Sigmoid colon (tissue), 4 donors: ENCODE data around the gene VPS33B.

Experiments used
- CTCF ChIP-seq, 4 experiments: fragments of 450-650 bp in 3 of 4; fragments of 200-600 bp in 1 of 4; IDR thresholded peaks; one replicate each; pipeline ENCODE4 v1.5.1; 2016 to 2019; ENCODE audit warnings: antibody characterized with exemption in 4 of 4, mild to moderate bottlenecking in 3 of 4, moderate library complexity in 2 of 4
- EP300 ChIP-seq, 4 donors: sonication (generic); formaldehyde crosslinking; IDR thresholded peaks; one replicate each; pipeline ENCODE4 v1.6.1; 2017; ENCODE audit warnings: antibody characterized with exemption in 4 of 4

DNA sequence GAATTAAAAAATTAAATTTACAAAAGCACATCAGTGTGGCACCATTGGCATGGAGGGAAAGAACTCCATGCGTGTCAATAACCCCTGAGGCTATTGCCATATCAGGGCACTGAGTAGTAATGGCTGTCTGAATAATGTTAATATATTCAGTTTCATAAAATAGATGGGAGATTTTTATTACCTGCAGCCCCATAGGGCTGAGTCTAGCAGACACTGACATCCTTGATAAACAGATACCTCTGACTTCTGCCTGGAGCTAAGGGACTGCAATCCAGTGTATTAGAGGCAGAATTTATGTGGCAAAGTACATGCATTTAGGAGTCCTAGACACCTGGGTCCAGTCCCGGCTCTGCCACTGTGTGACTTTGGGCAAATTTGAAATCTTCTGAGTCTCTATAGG lies 38.8 kb upstream of the VPS33B start:
- TF ChIP-seq CTCF (IDR thresholded peaks at IDR 0.05), result no peak
- TF ChIP-seq EP300 (IDR thresholded peaks at IDR 0.05), result no peak
